Stimulated activated CD4-positive, alpha-beta T cell treated with anti-CD3 and anti-CD28 coated beads, TNF-alpha, amount 100 ng/mL, for 1 hour (primary cell): ENCODE results near the gene LRRIQ1.
"Not testable (repeated sequence)": the region's sequence is repeated elsewhere in the genome, so short reads cannot be mapped to it uniquely, and the experiment has no call there.

Experiments used
- DNase-seq, 3 donors: peaks; one replicate each; pipeline ENCODE4 v3.0.0-alpha.2; 2020; ENCODE audit warnings: low read depth in 3 of 3, low spot score in 1 of 3

The LRRIQ1 gene, protein sequence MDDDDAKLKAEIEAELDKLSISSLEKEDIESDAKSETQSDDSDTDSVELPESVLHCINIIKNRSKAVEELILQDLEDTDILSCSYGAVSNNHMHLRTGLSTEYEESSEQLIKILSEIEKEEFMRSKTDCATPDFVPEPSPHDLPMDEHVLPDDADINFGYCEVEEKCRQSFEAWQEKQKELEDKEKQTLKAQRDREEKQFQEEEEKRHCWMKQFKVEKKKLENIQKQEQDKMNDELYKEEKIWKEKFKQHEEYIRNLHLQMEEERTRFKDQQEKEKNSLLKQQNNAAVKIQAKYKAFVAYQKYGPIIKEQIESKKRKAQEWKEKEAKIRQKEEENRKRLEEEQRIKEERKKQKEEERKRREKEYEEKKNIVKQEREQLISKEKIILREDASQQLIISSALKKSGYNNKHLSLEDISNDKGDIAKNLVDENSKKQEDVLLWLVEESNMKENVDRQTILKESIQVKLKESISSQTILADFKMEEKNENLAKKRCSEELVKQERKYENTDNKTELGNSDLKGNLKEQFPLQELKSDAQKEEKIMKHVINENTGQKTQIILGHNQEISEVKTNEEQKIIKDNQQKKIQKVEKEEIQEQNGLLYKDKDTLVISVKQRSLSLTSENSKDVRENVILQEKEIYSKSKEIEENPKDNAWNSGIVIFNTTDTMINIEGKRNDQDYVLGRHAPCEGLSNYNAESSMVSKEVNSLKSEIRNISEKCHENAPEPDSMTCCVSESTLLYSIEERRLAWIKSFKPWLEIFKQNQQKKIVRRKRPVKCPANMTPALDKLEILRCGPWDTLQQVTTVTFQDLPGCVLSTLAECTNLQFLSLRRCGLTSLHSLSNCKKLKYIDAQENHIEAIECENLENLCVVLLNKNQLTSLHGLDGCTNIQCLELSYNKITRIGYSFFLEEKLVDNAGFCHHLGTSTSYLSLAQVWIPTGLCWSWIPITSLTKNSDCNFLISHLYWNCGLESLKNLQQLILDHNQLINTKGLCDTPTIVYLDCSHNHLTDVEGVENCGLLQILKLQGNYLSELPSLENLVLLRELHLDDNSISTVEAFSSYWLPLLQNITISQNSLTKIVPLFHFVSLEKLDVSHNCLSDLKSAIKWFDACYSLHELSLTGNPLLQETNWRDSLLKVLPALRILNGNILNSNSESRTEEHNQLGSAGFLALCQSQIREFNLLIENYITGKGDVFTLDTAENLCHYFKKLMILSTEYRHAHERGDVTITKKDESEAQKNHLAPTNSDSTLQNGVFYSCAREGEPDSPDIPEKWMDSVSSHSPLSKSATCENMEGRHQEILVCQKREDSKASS (N-terminal part only)

GRCh38 chr12:85036234-85036707 is at the start of gene LRRIQ1, which contains the start of gene TSPAN19:
Gene LRRIQ1, plus strand, starts transcription at chr12:85036351. Its CDS starts 1,826 bp downstream, at chr12:85038177.
Gene TSPAN19, minus strand, starts transcription at chr12:85036277. Its CDS starts 6,331 bp downstream, at chr12:85029946.
- DNase-seq: no peak

DNA sequence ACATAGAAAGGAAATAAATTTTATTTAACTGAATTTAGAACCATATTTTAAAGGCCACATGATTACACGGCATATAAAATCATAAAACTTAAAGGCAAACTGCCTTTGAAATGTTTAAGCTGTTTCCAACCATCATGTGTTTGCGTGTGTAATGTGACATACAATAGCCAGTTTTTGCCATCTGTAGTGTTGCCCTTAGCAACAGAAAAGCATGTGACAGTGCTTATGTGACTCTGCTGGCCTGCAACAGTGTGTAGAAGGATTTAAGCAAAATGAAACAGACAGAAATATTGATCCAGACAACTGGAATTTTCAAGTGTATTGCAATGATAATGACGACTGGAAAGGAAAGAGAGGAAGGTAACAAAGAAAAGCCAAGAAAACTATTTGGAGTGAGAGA is 49.6 kb upstream of the LRRIQ1 start:
- DNase-seq: no peak

DNA sequence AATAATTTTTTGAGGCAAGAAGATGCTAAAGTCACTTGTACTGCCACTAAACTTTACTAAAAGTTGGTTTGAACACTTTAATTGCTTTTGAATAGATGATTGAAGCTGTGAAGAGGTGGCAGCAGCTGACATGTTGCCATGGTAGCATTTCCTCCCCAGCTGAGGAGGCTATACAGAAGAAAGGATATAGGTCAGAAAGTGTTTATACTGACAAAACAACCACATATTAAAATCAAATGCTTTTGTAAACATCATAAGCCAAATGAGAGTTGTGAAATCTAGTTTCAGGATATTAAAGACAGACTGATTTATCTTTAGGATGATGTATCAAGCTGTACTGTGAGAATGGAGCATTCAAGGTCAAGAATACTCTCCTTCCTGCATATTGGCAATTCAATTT is 41.7 kb upstream of the LRRIQ1 start:
- no peak for DNase-seq

GRCh38 chr12:84995641-84996040 is 40.5 kb upstream of the LRRIQ1 start:
- DNase-seq: no peak

DNA sequence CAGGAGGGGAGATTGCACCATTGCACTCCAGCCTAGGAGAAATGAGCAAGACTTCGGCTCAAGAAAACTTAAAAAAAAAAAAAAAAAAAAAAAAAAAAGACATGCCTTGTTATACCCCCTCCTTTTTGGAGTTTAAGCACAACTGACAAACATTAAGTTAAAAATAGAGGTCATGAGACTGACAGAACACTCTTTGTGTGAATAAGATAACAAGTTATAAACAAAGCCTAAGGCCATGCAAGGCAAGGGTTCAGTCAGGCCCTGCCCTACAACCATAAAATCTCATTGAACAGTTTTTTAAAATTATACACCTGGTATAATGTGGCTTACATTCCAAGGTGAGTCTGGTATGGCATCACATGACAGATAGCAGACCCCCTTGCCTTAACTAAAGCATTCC is 39.4 kb upstream of the LRRIQ1 start:
- DNase-seq: no peak

DNA sequence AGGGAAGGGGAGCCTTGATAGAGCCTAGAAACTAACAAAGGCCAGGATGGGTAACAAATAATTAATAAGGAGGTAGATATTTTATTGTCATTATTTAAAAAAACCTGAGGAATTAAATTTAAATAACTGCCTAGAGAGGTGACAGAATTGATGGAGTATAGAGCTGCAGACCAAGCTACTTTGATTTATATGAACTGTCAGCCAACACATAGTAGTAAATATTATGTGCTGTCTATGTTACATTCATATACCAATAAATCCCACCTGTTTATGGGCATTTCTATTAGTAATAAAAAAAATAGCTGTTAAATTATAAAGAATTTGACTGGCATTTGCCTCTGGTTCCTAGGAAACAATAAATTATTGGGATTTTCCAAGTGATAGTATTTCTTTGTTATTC is 37.8 kb upstream of the LRRIQ1 start:
- DNase-seq: no peak

- DNase-seq: no peak
Measured at GRCh38 chr12:85000729-85001128, 35.4 kb upstream of the LRRIQ1 start.

DNA sequence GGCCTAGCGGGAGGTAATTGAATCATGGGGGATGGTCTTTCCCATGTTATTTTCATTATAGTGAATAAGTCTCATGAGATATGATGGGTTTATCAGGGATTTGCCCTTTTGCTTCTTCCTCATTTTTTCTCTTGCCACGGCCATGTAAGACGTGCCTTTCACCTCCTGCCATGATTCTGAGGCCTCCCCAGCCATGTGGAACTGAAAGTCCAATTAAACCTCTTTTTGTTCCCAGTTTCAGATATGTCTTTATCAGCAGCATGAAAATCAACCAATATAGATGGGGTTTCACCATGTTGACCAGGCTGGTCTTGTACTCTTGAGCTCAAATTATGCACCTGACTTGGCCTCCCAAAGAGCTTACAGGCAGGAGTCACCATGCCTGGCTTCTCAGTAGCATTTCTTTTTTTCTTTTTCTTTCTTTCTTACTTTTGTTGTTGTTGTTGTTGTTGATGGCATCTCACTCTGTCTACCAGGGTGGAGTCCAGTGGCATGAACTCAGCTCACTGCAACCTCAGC is 33.3 kb upstream of the LRRIQ1 start:
- no peak for DNase-seq

DNA sequence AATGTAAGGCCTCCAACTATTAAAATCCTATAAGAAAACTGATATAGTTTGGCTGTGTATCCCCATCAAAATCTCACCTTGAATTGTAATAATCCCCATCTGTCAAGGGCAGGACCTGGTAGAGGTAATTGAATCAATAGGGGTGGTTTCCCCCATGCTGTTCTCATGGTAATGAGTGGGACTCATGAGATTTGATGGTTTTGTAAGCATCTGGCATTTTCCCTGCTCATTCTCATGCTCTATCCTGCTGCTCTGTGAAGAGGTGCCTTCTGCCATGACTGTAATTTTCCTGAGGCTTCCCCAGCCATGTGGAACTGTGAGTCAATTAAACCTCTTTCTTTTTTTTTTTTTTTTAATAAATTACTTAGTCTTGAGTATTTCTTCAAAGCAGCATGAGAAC is 31.9 kb upstream of the LRRIQ1 start:
- no peak for DNase-seq

DNA sequence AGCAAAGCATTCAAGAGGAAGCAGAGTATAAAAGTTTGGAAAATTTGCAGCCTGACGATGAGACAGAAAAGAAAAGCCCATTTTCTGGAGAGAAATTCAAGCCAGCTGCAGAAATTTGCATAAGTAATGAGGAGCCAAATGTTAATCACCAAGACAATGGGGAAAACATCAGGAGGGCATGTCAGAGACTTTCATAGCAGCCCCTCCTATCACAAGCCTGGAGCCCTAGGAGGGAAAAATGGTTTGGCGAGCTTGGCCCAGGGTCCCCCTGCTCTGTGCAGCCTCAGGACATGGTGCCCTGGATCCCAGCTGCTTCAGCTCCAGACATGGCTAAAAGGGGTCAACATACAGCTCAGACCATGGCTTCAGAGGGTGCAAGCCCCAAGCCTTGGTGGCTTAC is 31.1 kb upstream of the LRRIQ1 start:
- DNase-seq: not testable (repeated sequence)

DNA sequence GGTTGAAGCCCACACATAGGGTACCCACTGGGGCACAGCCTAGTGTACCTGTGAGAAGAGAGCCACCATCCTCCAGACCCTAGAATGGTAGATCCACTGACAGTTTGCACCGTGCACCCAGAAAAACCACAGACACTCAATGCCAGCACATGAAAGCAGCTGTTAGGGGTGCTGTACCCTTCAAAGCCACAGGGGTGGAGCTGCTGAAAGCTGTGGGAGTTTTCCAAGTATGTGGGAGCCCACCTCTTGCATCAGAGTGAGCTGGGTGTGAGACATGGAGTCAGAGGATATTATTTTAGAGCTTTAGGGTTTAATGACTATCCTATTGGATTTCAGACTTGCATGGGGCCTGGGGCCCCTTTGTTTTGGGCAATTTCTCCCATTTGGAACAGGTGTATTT is 30.5 kb upstream of the LRRIQ1 start:
- DNase-seq: no peak

DNA sequence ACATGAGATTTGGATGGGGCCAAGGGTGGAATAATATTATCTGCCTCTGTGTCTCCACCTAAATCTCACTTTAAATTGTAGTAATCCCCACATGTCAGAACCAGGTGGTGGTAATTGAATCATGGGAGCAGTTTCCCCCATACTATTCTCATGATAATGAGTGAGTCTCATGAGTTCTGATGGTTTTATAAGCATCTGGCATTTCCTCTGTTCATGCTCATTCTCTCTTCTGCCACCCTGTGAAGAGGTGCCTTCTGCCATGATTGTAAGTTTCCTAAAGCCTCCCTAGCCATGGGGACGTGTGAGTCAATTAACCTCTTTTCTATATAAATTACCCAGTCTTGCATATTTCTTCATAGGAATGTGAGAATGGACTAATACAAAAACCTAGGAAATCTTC is 29.9 kb upstream of the LRRIQ1 start:
- DNase-seq: no peak

GRCh38 chr12:85007836-85008235 is 28.3 kb upstream of the LRRIQ1 start:
- DNase-seq: no peak

DNA sequence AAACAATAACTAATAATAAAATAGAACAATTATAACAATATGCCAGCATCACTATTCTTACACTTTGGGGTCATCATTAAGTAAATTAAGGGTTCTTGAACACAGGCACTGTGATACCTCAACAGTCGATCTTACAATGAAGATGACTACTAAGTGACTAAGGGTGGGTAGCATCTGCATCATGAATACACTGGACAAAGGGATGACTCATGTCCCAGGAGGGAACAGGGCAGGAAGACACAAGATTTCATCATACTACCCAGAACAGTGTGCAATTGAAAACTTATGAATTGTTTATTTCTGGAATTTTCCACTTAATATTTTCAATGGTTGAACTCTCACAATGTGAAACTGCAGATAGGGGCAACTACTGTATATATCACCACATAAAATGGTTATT is 19.7 kb upstream of the LRRIQ1 start:
- no peak for DNase-seq

GRCh38 chr12:85017133-85017532 is 19.0 kb upstream of the LRRIQ1 start:
- no peak for DNase-seq

- DNase-seq: no peak
Measured at GRCh38 chr12:85017618-85018017, 18.5 kb upstream of the LRRIQ1 start.

GRCh38 chr12:85018098-85018497 is 18.1 kb upstream of the LRRIQ1 start:
- no peak for DNase-seq

- no peak for DNase-seq
Measured at GRCh38 chr12:85029456-85029855, 6.7 kb upstream of the LRRIQ1 start.

GRCh38 chr12:85036733-85037132 is 582 bp downstream of the LRRIQ1 start:
- DNase-seq: no peak

DNA sequence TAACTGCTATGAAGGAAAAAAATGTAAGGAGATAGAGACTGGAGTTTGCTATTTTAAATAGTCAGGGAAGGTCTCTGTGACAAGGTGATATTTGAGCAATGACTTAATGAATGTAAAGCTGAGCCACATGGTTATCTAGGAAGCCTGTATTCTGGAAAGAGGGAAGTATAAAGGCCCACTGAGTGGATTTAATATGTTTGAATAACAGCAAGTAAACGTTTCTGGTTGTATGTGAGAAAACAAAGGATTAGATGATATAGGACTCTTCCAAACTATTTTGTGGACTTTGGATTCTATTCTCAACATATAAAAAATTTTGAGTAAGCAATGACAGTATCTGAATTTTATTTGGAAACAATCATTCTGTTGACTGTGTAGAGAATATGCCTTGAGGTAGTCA is 5.2 kb downstream of the LRRIQ1 start:
- DNase-seq: no peak

DNA sequence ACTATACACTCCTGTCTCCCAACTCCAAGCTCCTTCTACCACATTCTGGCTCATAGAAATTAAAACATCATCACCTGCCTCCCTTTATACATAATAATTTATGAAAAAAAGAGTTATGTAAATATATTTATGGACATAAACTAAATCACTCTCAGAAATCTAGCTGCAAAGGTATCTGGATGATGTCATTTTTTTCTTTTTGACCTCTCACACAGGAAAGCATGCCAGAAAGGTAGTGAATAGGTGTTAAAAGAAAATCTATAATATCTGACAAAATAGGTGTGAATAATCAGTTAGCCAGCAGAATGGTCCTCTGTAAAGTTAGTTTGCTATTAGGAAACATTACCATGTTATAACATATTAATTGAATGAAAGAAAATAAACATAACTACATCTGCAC is 7.7 kb downstream of the LRRIQ1 start:
- no peak for DNase-seq
